Measurements from ENCODE around the gene FERD3L. TPM values are rescaled to one million over a fixed set of nuclear protein-coding genes. Genes with fewer than 3 reads are reported as not detected.

The FERD3L gene
- total RNA-seq, 1 donor from 2014 or later = not detected

- Histone ChIP-seq H3K4me3 (ENCODE audit: low read depth, low read length) (no peak overlapping the region), H3K27me3 (ENCODE audit: control insufficient read depth, insufficient read depth, low read length) (peaks cover 60% of the 10 kb centered on the region), H3K36me3 (ENCODE audit: control insufficient read depth, insufficient read depth, low read length) (no peaks in the 10 kb centered on the region)
- TF ChIP-seq CTCF (IDR thresholded peaks at IDR 0.05; ENCODE audit: insufficient read depth, low read length, severe bottlenecking) = no peak
- FAIRE-seq (no peak), DNase-seq (ENCODE audit: low read depth) (no peak)
Observed at GRCh38 chr7:19105546-19105945, 39.7 kb downstream of the FERD3L start.

- Histone ChIP-seq H3K27me3 (ENCODE audit: control insufficient read depth, insufficient read depth, low read length) (peaks cover 53% of the 10 kb centered on the region), H3K4me3 (ENCODE audit: low read depth, low read length) (no peak overlapping the region), H3K36me3 (ENCODE audit: control insufficient read depth, insufficient read depth, low read length) (no peaks in the 10 kb centered on the region)
- no peak for TF ChIP-seq CTCF (IDR thresholded peaks at IDR 0.05; ENCODE audit: insufficient read depth, low read length, severe bottlenecking)
- no peak for FAIRE-seq
- no peak for DNase-seq (ENCODE audit: low read depth)
Observed at GRCh38 chr7:19104811-19105210, 40.4 kb downstream of the FERD3L start.

- DNase-seq (ENCODE audit: low read depth) (no peak), FAIRE-seq (no peak)
- Histone ChIP-seq H3K27me3 (ENCODE audit: control insufficient read depth, insufficient read depth, low read length) (peaks cover 36% of the 10 kb centered on the region), H3K4me3 (ENCODE audit: low read depth, low read length) (no peak overlapping the region), H3K36me3 (ENCODE audit: control insufficient read depth, insufficient read depth, low read length) (no peaks in the 10 kb centered on the region)
- TF ChIP-seq CTCF (IDR thresholded peaks at IDR 0.05; ENCODE audit: insufficient read depth, low read length, severe bottlenecking) = no peak
Observed at GRCh38 chr7:19102884-19103283, 42.3 kb downstream of the FERD3L start.

- Histone ChIP-seq H3K4me3 (ENCODE audit: low read depth, low read length) (no peak overlapping the region), H3K27me3 (ENCODE audit: control insufficient read depth, insufficient read depth, low read length) (peaks cover 27% of the 10 kb centered on the region), H3K36me3 (ENCODE audit: control insufficient read depth, insufficient read depth, low read length) (no peaks in the 10 kb centered on the region)
- DNase-seq (ENCODE audit: low read depth) = no peak
- no peak for FAIRE-seq
- TF ChIP-seq CTCF (IDR thresholded peaks at IDR 0.05; ENCODE audit: insufficient read depth, low read length, severe bottlenecking) = no peak
Observed at GRCh38 chr7:19101909-19102308, 43.3 kb downstream of the FERD3L start.

GRCh38 chr7:19101472-19101871 lies 43.7 kb downstream of the FERD3L start:
- no peak for FAIRE-seq

More at GRCh38 chr7:19101472-19101871, 43.7 kb downstream of the FERD3L start:
- H3K36me3 ChIP-seq (ENCODE audit: control insufficient read depth, insufficient read depth, low read length) = no peaks in the 10 kb centered on the region
- no peak for DNase-seq (ENCODE audit: low read depth)
- TF ChIP-seq CTCF (IDR thresholded peaks at IDR 0.05; ENCODE audit: insufficient read depth, low read length, severe bottlenecking) = no peak
- no peak overlapping the region for H3K4me3 ChIP-seq (ENCODE audit: low read depth, low read length)
- peaks cover 22% of the 10 kb centered on the region for H3K27me3 ChIP-seq (ENCODE audit: control insufficient read depth, insufficient read depth, low read length)
